HG02840 (cell line): ENCODE data around the gene MAPK13.
"Not testable (repeated sequence)": the region's sequence is repeated elsewhere in the genome, so short reads cannot be mapped to it uniquely, and the experiment has no call there.

Source experiments
- ATAC-seq: cut with Tn5 transposase; IDR thresholded peaks from one replicate; pipeline ENCODE4 v1.9.1; 2021; ENCODE audit warnings: mild to moderate bottlenecking, moderate library complexity, moderate number of reproducible peaks; ENCODE audit not compliant: unreplicated experiment, low FRiP score

The MAPK13 gene

GRCh38 chr6:36126553-36127458, 3.5 kb upstream of the MAPK13 start:
- no peak for ATAC-seq

GRCh38 chr6:36127462-36128016, 2.8 kb upstream of the MAPK13 start:
- no peak for ATAC-seq

- ATAC-seq = no peak
Measured at GRCh38 chr6:36128073-36128472, 2.2 kb upstream of the MAPK13 start.

DNA sequence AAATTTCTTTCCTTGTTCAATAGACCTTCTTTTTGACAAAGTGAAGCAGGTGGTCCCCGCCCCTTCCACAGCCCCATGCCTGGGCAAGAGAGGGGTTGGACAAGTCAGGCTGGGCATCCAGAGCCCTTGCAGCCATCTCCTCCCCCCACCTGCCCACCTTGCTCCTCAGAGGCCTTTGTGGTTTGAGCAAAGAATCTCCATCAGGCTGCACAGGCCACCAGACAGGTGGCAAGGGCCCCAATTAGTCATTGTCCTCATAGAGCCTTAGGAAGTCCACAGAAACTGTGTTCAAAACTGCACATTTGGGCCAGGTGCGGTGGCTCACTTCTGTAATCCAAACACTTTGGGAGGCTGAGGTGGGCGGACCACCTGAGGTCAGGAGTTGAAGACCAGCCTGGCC, 1.5 kb upstream of the MAPK13 start:
- ATAC-seq = no peak

- not testable (repeated sequence) for ATAC-seq
Measured at GRCh38 chr6:36129334-36129733, 979 bp upstream of the MAPK13 start.

GRCh38 chr6:36130667-36131510, 576 bp downstream of the MAPK13 start:
- ATAC-seq = no peak

GRCh38 chr6:36131511-36132245, 1.4 kb downstream of the MAPK13 start:
- peak; percentile 71 for ATAC-seq

DNA sequence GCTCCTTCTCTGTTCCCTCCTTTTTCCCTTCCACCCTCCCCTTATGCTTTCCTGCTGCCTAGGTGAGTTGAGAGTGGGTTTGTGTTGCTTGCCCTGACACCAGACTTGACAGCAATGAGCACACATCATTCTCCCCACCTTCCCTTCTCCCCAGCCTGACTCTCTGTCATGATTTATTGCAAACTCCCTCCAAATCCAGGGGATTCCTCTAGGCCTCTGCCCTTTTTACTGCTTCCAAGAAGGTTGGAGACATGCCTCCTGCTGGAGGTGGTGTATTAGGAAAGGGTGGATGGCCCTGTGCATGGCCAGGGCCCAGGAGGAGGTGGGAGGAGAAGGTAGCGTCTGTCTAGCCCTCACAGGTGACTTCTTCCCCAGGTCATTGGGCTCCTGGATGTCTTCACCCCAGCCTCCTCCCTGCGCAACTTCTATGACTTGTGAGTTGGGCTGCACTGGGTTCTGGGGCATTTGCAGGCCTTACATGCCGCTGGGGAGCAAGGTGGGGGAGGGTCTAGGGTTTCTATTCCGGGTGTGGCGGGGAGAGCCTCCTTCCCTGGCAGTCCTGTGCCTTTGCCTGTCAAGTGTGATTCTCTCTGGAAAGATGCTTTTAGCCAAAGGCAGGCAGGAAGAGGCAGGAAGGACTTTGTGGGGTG, 2.1 kb downstream of the MAPK13 start:
- ATAC-seq = no peak

DNA sequence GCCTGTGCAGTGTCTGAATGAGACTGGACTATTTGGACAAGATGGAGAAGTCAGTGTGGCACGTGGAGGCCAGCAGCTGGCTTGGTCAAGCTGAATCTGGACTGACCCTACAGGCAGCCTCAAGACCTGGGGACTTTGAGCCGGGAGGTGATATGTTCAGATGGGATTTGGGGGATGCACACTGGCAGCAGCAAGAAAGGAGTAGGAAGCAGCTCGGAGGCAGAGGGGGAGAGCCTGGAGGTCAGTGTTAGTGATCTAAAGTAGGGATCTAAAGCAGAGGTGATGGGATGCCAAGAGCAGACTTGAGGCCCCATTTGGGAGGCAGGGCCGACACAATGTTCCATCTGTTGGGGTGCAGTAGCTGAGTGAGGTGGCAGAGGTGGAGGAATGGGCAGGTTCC, 2.8 kb downstream of the MAPK13 start:
- ATAC-seq = no peak

DNA sequence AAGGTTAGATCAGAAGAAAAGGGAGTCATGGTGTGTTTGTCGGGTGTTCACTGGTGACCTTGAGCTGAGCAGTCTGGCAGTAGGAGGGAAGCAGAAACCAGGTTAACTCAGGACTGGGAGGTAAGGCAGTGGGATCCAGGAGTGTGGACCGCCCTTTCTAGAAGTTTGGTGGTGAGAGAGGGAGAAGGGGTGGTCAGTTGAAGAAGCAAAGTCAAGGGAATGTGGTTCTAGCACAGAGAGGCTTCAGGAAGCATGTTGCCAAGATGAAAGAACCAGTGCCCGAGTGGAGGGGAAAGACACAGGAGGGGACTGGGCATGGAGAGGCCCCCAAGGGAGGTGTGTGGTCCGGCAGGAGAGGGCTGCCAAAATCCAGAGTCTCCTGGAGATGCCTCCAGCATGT, 3.6 kb downstream of the MAPK13 start:
- no peak for ATAC-seq

DNA sequence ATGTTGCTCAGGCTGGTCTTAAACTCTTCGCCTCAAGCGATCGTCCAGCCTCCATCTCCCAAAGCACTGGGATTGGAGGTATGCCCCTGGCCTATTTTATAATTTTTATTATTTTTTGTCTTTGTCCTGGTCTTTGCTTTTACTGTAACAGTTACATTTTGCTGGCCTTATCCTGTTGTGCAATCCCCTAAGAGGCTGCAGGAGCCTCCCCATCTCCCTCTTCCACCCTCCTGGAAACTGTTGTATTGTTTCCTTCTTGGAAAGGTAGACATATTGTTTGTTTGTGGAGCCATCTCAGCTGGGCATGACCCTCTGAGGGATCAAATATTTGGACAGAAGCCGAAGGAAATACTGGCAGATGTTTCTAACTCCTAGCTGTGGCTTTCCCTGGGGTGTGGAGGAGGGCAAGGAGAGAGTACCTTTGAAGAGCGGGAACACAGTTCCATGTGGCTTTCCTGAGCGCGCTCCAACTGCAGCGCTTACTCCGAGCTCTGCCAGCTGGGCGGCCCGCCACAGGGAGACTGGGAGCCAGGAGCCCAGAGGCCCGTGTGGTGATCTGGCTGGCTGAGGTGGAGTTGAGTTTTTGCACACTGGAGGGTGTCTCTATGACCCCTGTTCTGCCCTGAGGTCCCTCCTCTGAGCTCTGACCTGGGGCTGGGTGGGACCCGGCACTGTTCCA, 4.9 kb downstream of the MAPK13 start:
- ATAC-seq = no peak

DNA sequence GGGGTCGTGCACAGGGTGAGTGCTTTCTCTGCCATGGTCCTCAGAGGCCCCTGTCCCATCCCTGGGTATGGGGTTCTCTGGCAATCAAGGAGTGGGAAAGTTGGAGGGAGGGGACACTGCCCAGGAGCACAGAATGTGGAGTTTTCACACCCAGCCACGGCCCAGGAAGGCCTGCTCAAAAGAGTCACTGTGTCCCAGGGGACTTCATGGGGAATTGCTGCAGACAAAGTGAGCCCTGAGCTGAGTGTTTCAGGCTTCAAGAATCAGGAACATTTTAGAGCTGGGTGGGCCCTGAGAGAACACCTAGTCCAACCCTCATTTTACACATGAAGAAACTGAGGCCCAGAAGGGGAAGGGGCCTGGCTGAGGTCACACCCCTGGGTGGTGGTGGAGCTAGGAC, 5.7 kb downstream of the MAPK13 start:
- no peak for ATAC-seq

GRCh38 chr6:36136551-36136950, 6.2 kb downstream of the MAPK13 start:
- no peak for ATAC-seq

GRCh38 chr6:36138667-36139066, 8.4 kb downstream of the MAPK13 start:
- ATAC-seq = no peak

- no peak for ATAC-seq
Measured at GRCh38 chr6:36139431-36139830, 9.1 kb downstream of the MAPK13 start.

DNA sequence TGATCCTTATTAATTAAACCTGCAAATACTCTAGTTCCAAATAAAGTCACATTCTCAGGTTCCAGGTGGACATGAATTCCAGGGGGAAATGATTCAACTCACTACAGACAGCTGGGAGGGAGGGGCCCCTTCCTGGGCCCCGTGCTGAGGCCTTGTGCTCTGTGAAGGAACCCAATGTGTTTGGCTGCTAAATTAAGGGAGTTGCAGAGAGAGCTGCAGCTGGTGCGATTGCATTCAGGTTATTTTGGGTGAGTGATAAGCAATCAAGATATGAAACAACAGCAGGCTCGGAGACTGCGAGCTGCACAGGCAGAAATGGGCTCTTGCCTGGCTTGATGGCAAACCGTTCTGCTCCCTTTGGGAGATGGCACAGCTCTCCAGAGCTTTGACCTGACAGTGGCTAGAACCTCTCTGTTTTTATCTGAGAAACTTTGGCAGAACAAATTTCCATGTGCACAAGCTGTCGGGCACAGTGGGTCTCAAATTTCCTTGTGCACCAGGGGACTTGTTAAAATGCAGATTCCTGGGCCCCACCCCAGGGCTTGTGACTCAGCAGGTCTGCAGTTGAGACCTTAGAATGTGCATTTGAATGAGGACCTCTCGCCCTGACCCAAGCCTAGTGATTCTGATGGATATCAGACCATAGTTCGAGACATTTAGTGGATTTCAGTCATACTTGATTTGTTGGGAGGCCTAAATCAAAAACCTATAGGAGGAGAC, 9.8 kb downstream of the MAPK13 start:
- ATAC-seq = no peak

GRCh38 chr6:36141091-36141490, 10.8 kb downstream of the MAPK13 start:
- no peak for ATAC-seq

DNA sequence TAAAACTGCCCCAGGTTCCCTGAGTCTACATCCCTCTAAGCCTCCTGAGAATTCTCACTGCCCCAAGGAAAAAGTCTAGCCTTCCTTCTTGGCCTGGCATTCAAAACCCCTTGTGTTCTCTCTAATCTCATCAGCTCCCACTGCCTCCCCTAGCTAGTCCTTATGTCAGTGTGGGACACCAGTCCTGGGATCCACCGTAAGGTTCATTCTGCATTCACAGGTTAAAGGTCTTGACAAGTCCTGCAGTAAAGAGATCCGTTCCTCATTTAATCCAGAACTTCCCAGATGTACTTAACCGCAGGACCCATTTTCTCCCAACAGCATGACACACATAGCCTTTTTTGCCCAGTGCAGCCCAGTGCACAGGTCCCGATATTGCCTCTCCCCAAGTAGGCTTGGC, 11.6 kb downstream of the MAPK13 start:
- ATAC-seq = no peak
